Sigmoid colon (tissue), 7 donors: ENCODE data around the gene RSBN1L. TPM values are rescaled to one million over a fixed set of nuclear protein-coding genes. Genes with fewer than 3 reads are reported as not detected.

Experiments
- DNase-seq: peaks from one replicate; pipeline ENCODE4 v3.0.0-alpha.2; 2019
- H3K27ac ChIP-seq, 4 donors: fragments of 200-600 bp; sonication (generic); one replicate each; pipeline ENCODE4 v1.5.1; 2016 to 2019; ENCODE audit warnings: mild to moderate bottlenecking in 1 of 4
- H3K27me3 ChIP-seq, 3 donors: fragments of 200-600 bp; sonication (generic); one replicate each; pipeline ENCODE4 v1.5.1; 2019; ENCODE audit warnings: mild to moderate bottlenecking in 1 of 3
- H3K36me3 ChIP-seq, 4 donors: fragments of 200-600 bp; sonication (generic); one replicate each; pipeline ENCODE4 v1.5.1; 2016 to 2019
- H3K4me1 ChIP-seq, 4 donors: fragments of 200-600 bp; sonication (generic); one replicate each; pipeline ENCODE4 v1.5.1; 2017 to 2019
- H3K4me3 ChIP-seq, 4 donors: fragments of 200-600 bp; sonication (generic); one replicate each; pipeline ENCODE4 v1.5.1; 2017 to 2019; ENCODE audit warnings: mild to moderate bottlenecking in 2 of 4, moderate library complexity in 1 of 4
- H3K9me3 ChIP-seq, 4 donors: fragments of 200-600 bp in 3 of 4; sonication (generic) in 3 of 4; one replicate each; pipeline versions ENCODE4 v1.5.1 to v1.6.1; 2013 to 2019
- EP300 ChIP-seq, 4 donors: sonication (generic); formaldehyde crosslinking; IDR thresholded peaks; one replicate each; pipeline ENCODE4 v1.6.1; 2017; ENCODE audit warnings: antibody characterized with exemption in 4 of 4
- POLR2A ChIP-seq, 2 donors: fragments of 450-650 bp; IDR thresholded peaks; one replicate each; pipeline ENCODE4 v1.6.1; 2016; ENCODE audit warnings: antibody characterized with exemption in 2 of 2, mild to moderate bottlenecking in 2 of 2, moderate library complexity in 2 of 2
- POLR2AphosphoS5 ChIP-seq, 4 donors: sonication (generic); formaldehyde crosslinking; IDR thresholded peaks; one replicate each; pipeline ENCODE4 v1.6.1; 2017; ENCODE audit warnings: antibody characterized with exemption in 4 of 4
- WGBS, 2 donors: extraction: QIAGEN DNeasy Blood & Tissue Kit; methylation state at CpG; one replicate each; pipeline ENCODE4 v1.1.7; 2013; 5-methylcytosine and 5-hydroxymethylcytosine counted together
- intact Hi-C: fragments of 100-400 bp; cut with DNase I; formaldehyde crosslinking; loops from one replicate; pipeline ENCODE4 v1.15.1; 2023
- polyA plus RNA-seq, 3 donors: library from polyadenylated mRNA; stranded (reverse); fragments of 200-250 nt; gene quantifications; one replicate each; pipeline ENCODE4 v1.2.3, GENCODE V29; 2013
- total RNA-seq, 4 donors: library from RNA; depleted of rRNA; stranded (reverse); fragments of >200 nt; gene quantifications; one replicate each; pipeline ENCODE4 v1.1.0, GENCODE V29; 2016
- TF ChIP-seq, protein P1 (sequence below), 4 experiments: fragments of 450-650 bp in 3 of 4; fragments of 200-600 bp in 1 of 4; IDR thresholded peaks; one replicate each; pipeline ENCODE4 v1.5.1; 2016 to 2019; ENCODE audit warnings: antibody characterized with exemption in 4 of 4, mild to moderate bottlenecking in 3 of 4, moderate library complexity in 2 of 4
- donor health status: healthy with polysubstance abuse.
- donor health status: Bipolar disorder and iron deficiency.
- donor health status: healthy.

RSBN1L gene
- total and polyA plus RNA-seq, 7 donors: 6.0 to 50.4 (median 29.3) TPM

DNA sequence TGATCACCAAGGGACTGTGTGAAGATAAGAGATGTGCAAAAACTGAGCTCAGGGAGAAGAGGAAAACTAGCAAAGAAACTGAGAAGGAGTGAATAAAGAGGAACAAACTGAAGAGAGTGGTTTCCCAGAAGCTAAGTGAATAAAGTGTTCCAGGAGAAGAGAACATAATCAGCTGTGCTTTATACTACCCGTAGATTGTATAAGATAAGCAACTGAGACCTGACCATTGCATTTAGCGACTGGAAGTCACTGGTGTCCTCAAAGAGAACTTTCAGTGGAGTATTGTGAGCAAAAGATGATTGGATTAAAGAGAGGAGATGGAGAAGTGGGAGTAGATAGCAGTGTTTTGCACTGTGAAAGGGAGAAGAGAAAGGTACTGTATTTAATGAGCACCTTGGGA is 116.9 kb downstream of the RSBN1L start:
- intact Hi-C loops: no loop called here
- H3K27ac ChIP-seq: no peak overlapping the region
- H3K36me3 ChIP-seq: no peaks in the 10 kb centered on the region
- H3K27me3 ChIP-seq: no peaks in the 10 kb centered on the region
- peaks cover 0 to 10% (median 3%) of the 10 kb centered on the region in 4 donors for H3K4me1 ChIP-seq
- no peak for DNase-seq
- H3K9me3 ChIP-seq: peaks cover 0 to 3% (median 0%) of the 10 kb centered on the region in 4 donors
- no peak overlapping the region for H3K4me3 ChIP-seq
- no peak for TF ChIP-seq POLR2AphosphoS5 (IDR thresholded peaks at IDR 0.05)
- no peak for TF ChIP-seq POLR2A (IDR thresholded peaks at IDR 0.05)
- TF ChIP-seq EP300 (IDR thresholded peaks at IDR 0.05): no peak
- TF ChIP-seq, protein P1, sequence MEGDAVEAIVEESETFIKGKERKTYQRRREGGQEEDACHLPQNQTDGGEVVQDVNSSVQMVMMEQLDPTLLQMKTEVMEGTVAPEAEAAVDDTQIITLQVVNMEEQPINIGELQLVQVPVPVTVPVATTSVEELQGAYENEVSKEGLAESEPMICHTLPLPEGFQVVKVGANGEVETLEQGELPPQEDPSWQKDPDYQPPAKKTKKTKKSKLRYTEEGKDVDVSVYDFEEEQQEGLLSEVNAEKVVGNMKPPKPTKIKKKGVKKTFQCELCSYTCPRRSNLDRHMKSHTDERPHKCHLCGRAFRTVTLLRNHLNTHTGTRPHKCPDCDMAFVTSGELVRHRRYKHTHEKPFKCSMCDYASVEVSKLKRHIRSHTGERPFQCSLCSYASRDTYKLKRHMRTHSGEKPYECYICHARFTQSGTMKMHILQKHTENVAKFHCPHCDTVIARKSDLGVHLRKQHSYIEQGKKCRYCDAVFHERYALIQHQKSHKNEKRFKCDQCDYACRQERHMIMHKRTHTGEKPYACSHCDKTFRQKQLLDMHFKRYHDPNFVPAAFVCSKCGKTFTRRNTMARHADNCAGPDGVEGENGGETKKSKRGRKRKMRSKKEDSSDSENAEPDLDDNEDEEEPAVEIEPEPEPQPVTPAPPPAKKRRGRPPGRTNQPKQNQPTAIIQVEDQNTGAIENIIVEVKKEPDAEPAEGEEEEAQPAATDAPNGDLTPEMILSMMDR (IDR thresholded peaks at IDR 0.05): no peak
- 83 to 85% methylated on average over 2 of the region's 2 CpGs for WGBS, 2 donors

DNA sequence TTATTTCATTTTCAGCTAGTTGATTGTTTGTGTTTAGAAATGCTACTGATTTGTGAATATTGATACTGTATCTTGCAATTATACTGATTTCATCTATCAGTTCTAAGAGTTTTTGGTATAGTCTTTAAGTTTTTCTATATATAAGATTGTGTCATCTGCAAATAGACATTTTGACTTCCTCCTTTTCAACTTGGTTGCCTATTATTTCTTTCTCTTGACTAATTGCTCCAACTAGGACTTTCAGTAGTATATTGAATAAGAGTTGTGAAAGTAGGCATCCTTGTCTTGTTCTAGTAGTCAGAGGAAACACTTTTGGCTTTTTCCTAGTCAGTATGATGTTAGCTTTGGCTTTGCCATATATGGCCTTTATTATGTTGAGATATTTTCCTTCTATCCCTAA is 122.8 kb downstream of the RSBN1L start:
- intact Hi-C loops: no loop called here
- Histone ChIP-seq H3K9me3 (peaks cover 3 to 15% (median 12%) of the 10 kb centered on the region in 4 donors), H3K27me3 (no peaks in the 10 kb centered on the region), H3K36me3 (no peaks in the 10 kb centered on the region), H3K4me3 (no peak overlapping the region), H3K4me1 (no peaks in the 10 kb centered on the region), H3K27ac (no peak overlapping the region)
- TF ChIP-seq POLR2A (IDR thresholded peaks at IDR 0.05) (no peak), EP300 (IDR thresholded peaks at IDR 0.05) (no peak)
- TF ChIP-seq, protein P1 (IDR thresholded peaks at IDR 0.05): no peak
- DNase-seq: no peak

DNA sequence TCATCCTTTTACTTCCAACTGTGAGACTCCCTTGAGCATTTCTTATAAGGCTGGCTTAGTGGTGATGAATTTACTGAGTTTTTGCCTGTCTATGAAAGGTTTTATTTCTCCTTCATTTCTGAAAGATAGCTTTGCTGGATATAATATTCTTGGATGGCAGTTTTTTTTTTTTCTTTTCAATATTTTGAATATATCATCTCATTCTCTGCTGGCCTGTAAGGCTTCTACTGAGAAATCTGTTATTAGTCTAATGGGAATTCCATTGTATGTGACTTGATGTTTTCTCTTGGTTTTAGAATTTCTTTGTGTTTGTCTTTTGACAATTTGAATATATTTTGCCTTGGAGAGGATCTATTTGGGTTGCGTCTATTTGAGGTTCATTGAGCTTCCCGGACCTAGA is 124.7 kb downstream of the RSBN1L start:
- H3K4me1 ChIP-seq: no peaks in the 10 kb centered on the region
- WGBS, 2 donors: 98 to 99% methylated on average over 2 of the region's 2 CpGs
- no peak overlapping the region for H3K4me3 ChIP-seq
- no peak for TF ChIP-seq POLR2AphosphoS5 (IDR thresholded peaks at IDR 0.05)
- no peak for TF ChIP-seq EP300 (IDR thresholded peaks at IDR 0.05)
- TF ChIP-seq POLR2A (IDR thresholded peaks at IDR 0.05): no peak
- TF ChIP-seq, protein P1 (IDR thresholded peaks at IDR 0.05): no peak
- H3K27me3 ChIP-seq: no peaks in the 10 kb centered on the region
- no peaks in the 10 kb centered on the region for H3K36me3 ChIP-seq
- no peak for DNase-seq
- H3K9me3 ChIP-seq: peaks cover 3 to 15% (median 10%) of the 10 kb centered on the region in 4 donors
- intact Hi-C loops: no loop called here
- H3K27ac ChIP-seq: no peak overlapping the region

DNA sequence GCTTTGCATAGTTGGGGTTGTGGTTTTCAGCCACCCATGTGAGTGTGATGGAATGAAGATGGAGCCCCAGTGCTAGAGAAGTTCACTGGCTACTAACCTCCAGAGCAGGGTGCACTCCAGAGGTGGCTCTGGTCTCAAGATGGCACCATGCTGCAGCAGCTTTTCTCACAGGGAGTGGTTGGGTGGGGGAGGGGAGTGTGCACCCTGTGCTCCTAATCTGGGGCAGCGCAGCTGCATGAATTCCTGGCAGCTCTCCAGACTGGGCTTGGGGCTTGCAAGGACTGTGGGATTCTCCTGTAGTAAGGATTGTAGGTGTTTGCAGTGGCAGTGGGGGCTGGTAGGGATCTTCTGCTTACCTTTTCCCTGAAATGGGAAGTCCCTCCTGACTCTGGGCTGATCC is 126.0 kb downstream of the RSBN1L start:
- no peak for TF ChIP-seq POLR2AphosphoS5 (IDR thresholded peaks at IDR 0.05)
- no peak for TF ChIP-seq POLR2A (IDR thresholded peaks at IDR 0.05)
- TF ChIP-seq, protein P1 (IDR thresholded peaks at IDR 0.05): no peak
- H3K36me3 ChIP-seq: no peaks in the 10 kb centered on the region
- no peak overlapping the region for H3K27ac ChIP-seq
- WGBS, 2 donors: 0 to 60% methylated on average over 1 of the region's 1 CpG
- DNase-seq: no peak
- H3K4me3 ChIP-seq: no peak overlapping the region
- H3K27me3 ChIP-seq: no peaks in the 10 kb centered on the region
- intact Hi-C loops: no loop called here
- no peaks in the 10 kb centered on the region for H3K4me1 ChIP-seq
- H3K9me3 ChIP-seq: peaks cover 3 to 15% (median 10%) of the 10 kb centered on the region in 4 donors

DNA sequence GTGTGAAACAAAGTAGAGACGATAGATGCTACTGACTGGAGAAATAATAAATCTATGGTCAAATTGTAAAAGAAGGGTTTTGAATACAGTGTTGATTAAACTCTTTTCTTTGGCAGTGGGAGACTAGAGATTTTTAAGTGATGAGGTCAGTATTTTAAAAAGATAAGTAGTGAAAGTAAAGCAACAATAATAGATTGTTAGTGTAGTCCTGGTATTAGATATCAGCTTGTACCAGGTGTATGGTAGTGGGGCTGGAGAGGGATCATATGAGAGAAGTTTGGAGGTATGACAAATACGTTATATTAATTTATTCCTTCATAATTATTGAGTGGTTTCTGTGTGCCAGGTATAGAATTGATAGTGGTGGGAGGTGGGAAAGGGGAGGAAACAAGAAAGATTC is 127.5 kb downstream of the RSBN1L start:
- intact Hi-C loops: no loop called here
- no peak for DNase-seq
- WGBS, 2 donors: 75 to 94% methylated on average over 2 of the region's 2 CpGs
- peaks cover 3 to 15% (median 10%) of the 10 kb centered on the region in 4 donors for H3K9me3 ChIP-seq
- H3K4me1 ChIP-seq: no peaks in the 10 kb centered on the region
- H3K27me3 ChIP-seq: no peaks in the 10 kb centered on the region
- no peak for TF ChIP-seq POLR2A (IDR thresholded peaks at IDR 0.05)
- TF ChIP-seq, protein P1 (IDR thresholded peaks at IDR 0.05): no peak
- TF ChIP-seq EP300 (IDR thresholded peaks at IDR 0.05): no peak
- TF ChIP-seq POLR2AphosphoS5 (IDR thresholded peaks at IDR 0.05): no peak
- no peak overlapping the region for H3K27ac ChIP-seq
- no peak overlapping the region for H3K4me3 ChIP-seq
- H3K36me3 ChIP-seq: no peaks in the 10 kb centered on the region
